ENCODE data around the gene CREB5. TPM values are rescaled to one million over a fixed set of nuclear protein-coding genes. Genes with fewer than 3 reads are reported as not detected.

CREB5 gene
- total and polyA plus RNA-seq, 2 donors (not counting 3 experiments of a cell fraction or from before 2014, with no cell fraction given) = 19.6 to 28.4 TPM

DNA sequence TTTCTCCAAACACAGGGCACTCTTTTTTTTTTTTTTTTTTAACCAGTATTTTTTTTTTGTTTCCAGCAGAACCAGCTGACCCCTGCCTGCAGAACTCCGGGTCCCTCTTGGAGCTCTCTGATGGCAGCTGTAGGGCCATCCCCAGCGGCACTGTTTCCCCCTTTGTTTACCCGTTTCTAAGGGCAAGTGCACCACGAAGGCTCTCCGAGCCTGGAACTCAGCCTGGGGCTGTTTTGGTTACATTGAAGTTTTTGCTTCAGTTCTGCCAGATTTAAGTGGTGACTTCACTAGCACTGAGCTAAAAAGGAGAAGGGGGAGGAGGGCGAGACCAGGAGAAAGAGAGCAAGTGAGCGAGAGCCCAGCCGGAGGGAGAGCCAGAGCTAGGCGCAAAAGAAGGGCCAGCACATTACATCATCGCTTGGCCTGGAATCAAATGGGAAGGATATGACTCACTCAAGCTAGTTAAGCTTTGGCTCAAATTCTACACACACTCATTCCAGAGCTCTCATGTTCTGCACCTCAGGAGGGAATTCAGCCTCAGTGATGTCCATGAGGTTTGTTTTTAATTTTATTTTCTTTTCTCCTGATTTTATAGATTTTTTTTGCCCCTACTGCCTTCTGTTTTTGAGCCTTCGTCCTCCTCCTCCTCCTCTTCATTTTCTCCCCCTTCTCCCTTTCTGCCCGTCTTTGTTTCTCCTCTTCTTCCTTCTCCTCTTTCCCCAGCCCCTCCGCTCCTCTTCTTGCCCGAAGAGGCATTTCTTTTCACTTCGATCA, 273.5 kb downstream of the CREB5 start:
- no peaks in the 10 kb centered on the region for H3K36me3 ChIP-seq (ENCODE audit: control insufficient read depth in 2 of 2, extremely low read depth in 1 of 2, insufficient read depth in 2 of 2, low read length in 2 of 2)
- H3K27ac ChIP-seq (ENCODE audit: insufficient read depth, low read depth, low read length) = peak overlapping the region; percentile 97
- no peaks in the 10 kb centered on the region for H3K9me3 ChIP-seq (replicated peaks; ENCODE audit: control insufficient read depth, insufficient read depth, low read length)
- intact Hi-C loops (cut with micrococcal nuclease) (loop anchor here (1.0 to 5.0 kb wide), 9 partner anchors 46 to 297 kb away; no protein-coding TSS in a partner anchor), dilution Hi-C loops (cut with MboI; ENCODE audit: extremely low pct_ligation_motif_present, low sequenced_read_pairs) (no loop called here)
- H3K79me2 ChIP-seq (ENCODE audit: control insufficient read depth, insufficient read depth, low read length) = peaks cover 5% of the 10 kb centered on the region
- H3K9me1 ChIP-seq (replicated peaks; ENCODE audit: control insufficient read depth, extremely low read depth, insufficient read depth, low read length) = no peaks in the 10 kb centered on the region
- peak overlapping the region; percentile 100 for H3K9ac ChIP-seq (replicated peaks; ENCODE audit: extremely low read depth, insufficient read depth, low read length)
- ChIA-PET POLR2A (interaction anchor here (0.5 to 1.3 kb wide), 3 partner anchors 19 to 278 kb away, joined by 3 to 4 read pairs (median 4); no protein-coding TSS in a partner anchor), CTCF (interaction anchor here (0.6 to 1.5 kb wide), 11 partner anchors 8 to 1490 kb away, joined by 3 to 6 read pairs (median 4); no protein-coding TSS in a partner anchor)
- FAIRE-seq (peak; percentile 98), DNase-seq (ENCODE audit: low read depth, low spot score) (peak; percentile 99)
- TF ChIP-seq POLR2A (IDR thresholded peaks at IDR 0.05; ENCODE audit: low read depth, low read length) (peak; percentile 75), MYC (IDR thresholded peaks at IDR 0.05; ENCODE audit: low read depth, low read length) (no peak), JUN (IDR thresholded peaks at IDR 0.05; ENCODE audit: borderline replicate concordance, insufficient read depth, insufficient read length, low read depth) (peak; percentile 100), FOS (IDR thresholded peaks at IDR 0.05; ENCODE audit: borderline replicate concordance, insufficient read depth, low read length) (peak; percentile 85), POLR2AphosphoS5 (IDR thresholded peaks at IDR 0.05; ENCODE audit: insufficient read depth, low read depth, low read length) (peak; percentile 86), GATA2 (IDR thresholded peaks at IDR 0.05; ENCODE audit: insufficient read depth, insufficient read length, low read depth, low read length) (no peak), EZH2 (IDR thresholded peaks at IDR 0.05; ENCODE audit: borderline replicate concordance, low read depth, low read length, severe bottlenecking) (no peak)
- TF ChIP-seq, protein P1, sequence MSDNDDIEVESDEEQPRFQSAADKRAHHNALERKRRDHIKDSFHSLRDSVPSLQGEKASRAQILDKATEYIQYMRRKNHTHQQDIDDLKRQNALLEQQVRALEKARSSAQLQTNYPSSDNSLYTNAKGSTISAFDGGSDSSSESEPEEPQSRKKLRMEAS (IDR thresholded peaks at IDR 0.05; ENCODE audit: insufficient read depth, insufficient read length) = no peak
- TF ChIP-seq, protein P2, sequence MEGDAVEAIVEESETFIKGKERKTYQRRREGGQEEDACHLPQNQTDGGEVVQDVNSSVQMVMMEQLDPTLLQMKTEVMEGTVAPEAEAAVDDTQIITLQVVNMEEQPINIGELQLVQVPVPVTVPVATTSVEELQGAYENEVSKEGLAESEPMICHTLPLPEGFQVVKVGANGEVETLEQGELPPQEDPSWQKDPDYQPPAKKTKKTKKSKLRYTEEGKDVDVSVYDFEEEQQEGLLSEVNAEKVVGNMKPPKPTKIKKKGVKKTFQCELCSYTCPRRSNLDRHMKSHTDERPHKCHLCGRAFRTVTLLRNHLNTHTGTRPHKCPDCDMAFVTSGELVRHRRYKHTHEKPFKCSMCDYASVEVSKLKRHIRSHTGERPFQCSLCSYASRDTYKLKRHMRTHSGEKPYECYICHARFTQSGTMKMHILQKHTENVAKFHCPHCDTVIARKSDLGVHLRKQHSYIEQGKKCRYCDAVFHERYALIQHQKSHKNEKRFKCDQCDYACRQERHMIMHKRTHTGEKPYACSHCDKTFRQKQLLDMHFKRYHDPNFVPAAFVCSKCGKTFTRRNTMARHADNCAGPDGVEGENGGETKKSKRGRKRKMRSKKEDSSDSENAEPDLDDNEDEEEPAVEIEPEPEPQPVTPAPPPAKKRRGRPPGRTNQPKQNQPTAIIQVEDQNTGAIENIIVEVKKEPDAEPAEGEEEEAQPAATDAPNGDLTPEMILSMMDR (IDR thresholded peaks at IDR 0.05; ENCODE audit: extremely low read depth in 1 of 2, insufficient read depth in 1 of 2, low read depth in 1 of 2, low read length in 2 of 2) = no peak
- no TSS peak for BruUV-seq (replicated peaks)
- peak overlapping the region; percentile 97 for H3K4me2 ChIP-seq (ENCODE audit: insufficient read depth, low read length)
- no peaks in the 10 kb centered on the region for H4K20me1 ChIP-seq (replicated peaks; ENCODE audit: control insufficient read depth, extremely low read depth, insufficient read depth, low read length)
- no peaks in the 10 kb centered on the region for H3K27me3 ChIP-seq (ENCODE audit: control insufficient read depth in 2 of 2, insufficient read depth in 2 of 2, low read length in 2 of 2)
- peaks cover 29% of the 10 kb centered on the region for H3K4me1 ChIP-seq (ENCODE audit: control insufficient read depth, extremely low read depth, insufficient read depth, low read length)
- peak overlapping the region; percentile 45 to 94 (median 83) for H3K4me3 ChIP-seq (replicated peaks in 1 of 3; ENCODE audit: insufficient read depth in 1 of 3, low read depth in 1 of 3, low read length in 3 of 3)
- H2AFZ ChIP-seq (ENCODE audit: low read depth, low read length) = peak overlapping the region; percentile 64

Data from endothelial cell of umbilical vein (primary cell).